GM19035 (cell line): Measurements from ENCODE around the gene ARHGAP5.

Experiments used
- ATAC-seq: cut with Tn5 transposase; IDR thresholded peaks from one replicate; pipeline ENCODE4 v1.9.1; 2021; ENCODE audit not compliant: unreplicated experiment

ARHGAP5 gene

GRCh38 chr14:32206552-32206951 is 129.4 kb downstream of the ARHGAP5 start:
- no peak for ATAC-seq

- no peak for ATAC-seq
These were observed 131.4 kb downstream of the ARHGAP5 start for GRCh38 chr14:32208490-32208889.
